Ascending aorta (tissue), 2 donors: ENCODE measurements around the gene MELK. TPM values are rescaled to one million over a fixed set of nuclear protein-coding genes. Genes with fewer than 3 reads are reported as not detected.

Source experiments
- DNase-seq, 2 donors: peaks; one replicate each; pipeline ENCODE4 v3.0.0-alpha.2; 2019; ENCODE audit warnings: low spot score in 2 of 2
- H3K27ac ChIP-seq, 2 donors: fragments of 200-600 bp; sonication (generic); one replicate each; pipeline ENCODE4 v1.5.1; 2016 to 2017; ENCODE audit warnings: mild to moderate bottlenecking in 1 of 2
- H3K27me3 ChIP-seq: fragments of 200-600 bp; sonication (generic); one replicate; pipeline ENCODE4 v1.5.1; 2017
- H3K36me3 ChIP-seq, 2 donors: fragments of 200-600 bp; sonication (generic); one replicate each; pipeline ENCODE4 v1.5.1; 2016
- H3K4me1 ChIP-seq, 2 donors: fragments of 200-600 bp; sonication (generic); one replicate each; pipeline ENCODE4 v1.5.1; 2016 to 2017; ENCODE audit warnings: mild to moderate bottlenecking in 1 of 2
- H3K4me3 ChIP-seq, 2 donors: fragments of 200-600 bp; sonication (generic); one replicate each; pipeline ENCODE4 v1.5.1; 2016 to 2017; ENCODE audit warnings: mild to moderate bottlenecking in 1 of 2
- H3K9me3 ChIP-seq, 2 donors: fragments of 200-600 bp; sonication (generic); one replicate each; pipeline ENCODE4 v1.5.1; 2016
- CTCF ChIP-seq, 3 experiments: fragments of 200-600 bp in 2 of 3; fragments of 450-650 bp in 1 of 3; sonication (generic) in 2 of 3; IDR thresholded peaks; one replicate each; pipeline ENCODE4 v1.5.1; 2016 to 2019; ENCODE audit warnings: antibody characterized with exemption in 3 of 3, mild to moderate bottlenecking in 1 of 3, moderate library complexity in 1 of 3
- intact Hi-C: fragments of 100-400 bp; cut with DNase I; formaldehyde crosslinking; loops from one replicate; pipeline ENCODE4 v1.15.1; 2023
- total RNA-seq: library from RNA; depleted of rRNA; stranded (reverse); fragments of >200 nt; gene quantifications from one replicate; pipeline ENCODE4 v1.1.0, GENCODE V29; 2016

Gene MELK
- total RNA-seq, 1 donor from 2014 or later = not detected

- Histone ChIP-seq H3K27ac (no peak overlapping the region), H3K36me3 (no peaks in the 10 kb centered on the region), H3K4me1 (no peaks in the 10 kb centered on the region), H3K9me3 (no peaks in the 10 kb centered on the region), H3K27me3 (no peaks in the 10 kb centered on the region), H3K4me3 (no peak overlapping the region)
- no peak for DNase-seq
- intact Hi-C loops = no loop called here
- TF ChIP-seq CTCF (IDR thresholded peaks at IDR 0.05) = no peak
Measured at GRCh38 chr9:36664806-36665205, 92.1 kb downstream of the MELK start.

DNA sequence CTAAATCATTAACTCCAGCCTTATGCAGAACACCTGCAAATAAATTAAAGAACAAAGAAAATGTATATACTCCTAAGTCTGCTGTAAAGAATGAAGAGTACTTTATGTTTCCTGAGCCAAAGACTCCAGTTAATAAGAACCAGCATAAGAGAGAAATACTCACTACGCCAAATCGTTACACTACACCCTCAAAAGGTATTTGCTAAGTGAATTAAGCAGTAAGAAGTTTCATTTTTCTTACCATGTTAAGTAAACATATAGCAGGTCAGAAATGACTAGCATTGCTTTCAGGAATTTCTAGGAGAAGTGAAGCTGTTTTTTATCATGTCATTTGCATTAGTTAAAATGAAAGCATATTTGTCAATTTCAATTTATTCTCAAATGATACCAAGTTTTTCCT is 92.7 kb downstream of the MELK start:
- intact Hi-C loops = no loop called here
- H3K36me3 ChIP-seq = no peaks in the 10 kb centered on the region
- H3K27ac ChIP-seq = no peak overlapping the region
- H3K9me3 ChIP-seq = no peaks in the 10 kb centered on the region
- no peaks in the 10 kb centered on the region for H3K4me1 ChIP-seq
- TF ChIP-seq CTCF (IDR thresholded peaks at IDR 0.05) = no peak
- no peak for DNase-seq
- H3K27me3 ChIP-seq = no peaks in the 10 kb centered on the region
- no peak overlapping the region for H3K4me3 ChIP-seq

DNA sequence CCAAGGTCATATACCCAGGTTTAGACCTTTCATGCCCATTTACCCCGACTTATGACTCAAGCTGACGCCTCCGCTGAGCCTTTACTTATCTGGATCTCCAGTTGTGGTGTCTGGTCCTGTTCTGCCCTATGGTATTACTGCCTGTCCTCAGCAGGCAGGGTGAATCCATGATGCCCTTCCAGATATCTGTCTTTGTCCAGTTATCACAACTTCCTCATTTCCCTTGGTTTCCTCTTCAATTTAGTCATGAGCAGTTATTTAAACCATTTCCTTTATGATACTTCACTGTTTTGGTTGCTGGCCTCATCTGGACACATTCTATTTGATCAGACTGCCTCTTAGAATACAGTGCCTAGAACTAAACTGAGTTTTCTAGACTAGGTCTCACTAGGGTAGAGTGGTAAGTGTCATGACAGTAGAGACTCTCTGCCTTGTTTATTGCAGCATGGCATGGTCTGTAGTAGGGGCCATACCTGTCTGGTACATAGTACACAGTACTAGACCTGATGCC is 93.3 kb downstream of the MELK start:
- Histone ChIP-seq H3K27ac (no peak overlapping the region), H3K4me3 (no peak overlapping the region), H3K27me3 (no peaks in the 10 kb centered on the region), H3K9me3 (no peaks in the 10 kb centered on the region), H3K4me1 (no peaks in the 10 kb centered on the region), H3K36me3 (no peaks in the 10 kb centered on the region)
- DNase-seq = no peak
- intact Hi-C loops = no loop called here
- TF ChIP-seq CTCF (IDR thresholded peaks at IDR 0.05) = no peak

- Histone ChIP-seq H3K27ac (no peak overlapping the region), H3K4me3 (no peak overlapping the region), H3K27me3 (no peaks in the 10 kb centered on the region), H3K36me3 (no peaks in the 10 kb centered on the region), H3K9me3 (no peaks in the 10 kb centered on the region), H3K4me1 (no peaks in the 10 kb centered on the region)
- intact Hi-C loops = no loop called here
- no peak for TF ChIP-seq CTCF (IDR thresholded peaks at IDR 0.05)
- DNase-seq = no peak
Measured at GRCh38 chr9:36671561-36671960, 98.9 kb downstream of the MELK start.

DNA sequence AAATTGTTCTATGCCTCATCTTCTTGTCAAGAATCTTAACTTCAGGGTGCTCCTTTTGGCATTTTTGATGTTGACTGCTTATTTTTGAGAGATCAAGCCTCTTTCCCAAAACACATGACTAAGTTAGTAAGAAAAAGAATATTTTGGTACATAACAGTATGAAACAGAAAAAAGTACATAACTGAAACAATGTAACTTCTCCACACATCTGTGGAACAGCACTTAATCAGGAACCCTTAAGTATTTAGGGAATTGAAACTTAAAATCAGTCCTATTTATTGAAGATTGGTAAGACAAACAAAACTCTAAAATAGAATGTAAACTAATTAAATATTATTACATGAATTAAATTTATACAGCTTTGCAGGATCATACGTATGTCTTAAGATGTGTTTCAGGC is 103.4 kb downstream of the MELK start:
- no peak overlapping the region for H3K4me3 ChIP-seq
- no peaks in the 10 kb centered on the region for H3K27me3 ChIP-seq
- no peak for TF ChIP-seq CTCF (IDR thresholded peaks at IDR 0.05)
- no peak for DNase-seq
- intact Hi-C loops = no loop called here
- no peak overlapping the region for H3K27ac ChIP-seq
- no peaks in the 10 kb centered on the region for H3K36me3 ChIP-seq
- H3K4me1 ChIP-seq = no peaks in the 10 kb centered on the region
- no peaks in the 10 kb centered on the region for H3K9me3 ChIP-seq
